GM15510 (cell line): ENCODE measurements around the gene HNRNPF.

Experiments
- POLR2A ChIP-seq: IDR thresholded peaks from 3 replicates; pipeline ENCODE4 v1.6.1; 2011; ENCODE audit warnings: borderline replicate concordance; ENCODE audit not compliant: insufficient read length; ENCODE audit errors: extremely low read depth

Gene HNRNPF

DNA sequence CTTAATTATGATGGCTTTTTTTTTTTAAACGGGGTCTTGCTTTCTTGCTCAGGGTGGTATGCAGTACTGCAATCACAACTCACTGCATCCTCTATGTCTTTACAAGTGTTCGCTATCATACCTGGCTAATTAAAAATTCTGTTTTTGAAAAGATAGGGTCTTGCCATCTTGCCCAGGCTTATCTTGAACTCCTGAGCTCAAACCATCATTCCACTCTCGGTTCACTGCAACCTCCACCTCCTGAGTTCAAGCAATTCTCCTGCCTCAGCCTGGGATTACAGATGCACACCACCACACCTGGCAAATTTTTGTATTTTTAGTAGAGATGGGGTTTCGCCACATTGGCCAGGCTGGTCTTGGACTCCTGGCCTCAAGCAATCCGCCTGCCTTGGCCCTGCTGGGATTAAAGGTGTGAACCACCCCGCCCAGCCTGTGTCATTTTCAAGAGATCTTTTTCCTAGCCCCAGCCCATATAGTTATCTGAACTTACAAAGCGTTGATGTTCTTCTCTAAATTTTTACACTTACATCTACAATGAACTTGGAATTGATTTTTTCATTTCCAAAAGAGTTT, 6.0 kb downstream of the HNRNPF start:
- no peak for TF ChIP-seq POLR2A

DNA sequence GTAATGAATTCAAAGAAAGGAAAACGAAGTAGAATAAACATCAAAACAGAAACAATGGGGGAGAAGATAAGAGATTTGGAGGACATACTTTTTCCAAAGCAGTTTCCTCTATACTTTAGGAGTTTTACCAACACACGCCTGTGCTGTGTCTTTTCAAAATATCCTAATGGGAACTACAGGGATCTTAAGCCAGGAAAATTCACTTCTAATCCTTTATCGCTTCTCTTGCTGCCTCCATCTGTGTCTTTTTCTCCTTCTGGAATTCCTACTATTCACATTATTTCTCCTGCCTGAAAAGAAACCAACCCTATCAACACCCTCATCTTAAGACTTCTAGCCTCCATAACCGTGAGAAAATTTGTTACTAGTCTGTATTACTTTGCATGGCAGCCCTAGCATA, 6.8 kb downstream of the HNRNPF start:
- no peak for TF ChIP-seq POLR2A

DNA sequence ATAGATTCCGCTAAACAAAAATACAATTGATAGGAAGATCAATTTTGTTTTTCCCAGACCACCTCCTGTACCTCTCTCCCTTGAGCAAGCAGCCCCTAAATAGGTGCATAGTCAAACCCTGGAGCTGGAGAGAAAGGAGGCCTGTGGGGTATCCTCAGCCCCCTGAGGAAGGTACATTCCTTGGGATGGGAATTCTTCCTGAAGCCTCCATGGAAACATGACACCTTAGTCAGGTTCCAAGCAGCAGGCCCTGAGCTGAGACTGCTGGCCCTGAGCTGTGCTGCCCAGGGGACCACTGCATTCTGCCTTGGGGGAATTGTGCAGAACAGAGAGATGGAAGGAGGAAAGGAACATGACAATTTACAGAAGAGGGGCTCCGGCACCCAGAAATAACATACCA, 7.4 kb downstream of the HNRNPF start:
- no peak for TF ChIP-seq POLR2A

DNA sequence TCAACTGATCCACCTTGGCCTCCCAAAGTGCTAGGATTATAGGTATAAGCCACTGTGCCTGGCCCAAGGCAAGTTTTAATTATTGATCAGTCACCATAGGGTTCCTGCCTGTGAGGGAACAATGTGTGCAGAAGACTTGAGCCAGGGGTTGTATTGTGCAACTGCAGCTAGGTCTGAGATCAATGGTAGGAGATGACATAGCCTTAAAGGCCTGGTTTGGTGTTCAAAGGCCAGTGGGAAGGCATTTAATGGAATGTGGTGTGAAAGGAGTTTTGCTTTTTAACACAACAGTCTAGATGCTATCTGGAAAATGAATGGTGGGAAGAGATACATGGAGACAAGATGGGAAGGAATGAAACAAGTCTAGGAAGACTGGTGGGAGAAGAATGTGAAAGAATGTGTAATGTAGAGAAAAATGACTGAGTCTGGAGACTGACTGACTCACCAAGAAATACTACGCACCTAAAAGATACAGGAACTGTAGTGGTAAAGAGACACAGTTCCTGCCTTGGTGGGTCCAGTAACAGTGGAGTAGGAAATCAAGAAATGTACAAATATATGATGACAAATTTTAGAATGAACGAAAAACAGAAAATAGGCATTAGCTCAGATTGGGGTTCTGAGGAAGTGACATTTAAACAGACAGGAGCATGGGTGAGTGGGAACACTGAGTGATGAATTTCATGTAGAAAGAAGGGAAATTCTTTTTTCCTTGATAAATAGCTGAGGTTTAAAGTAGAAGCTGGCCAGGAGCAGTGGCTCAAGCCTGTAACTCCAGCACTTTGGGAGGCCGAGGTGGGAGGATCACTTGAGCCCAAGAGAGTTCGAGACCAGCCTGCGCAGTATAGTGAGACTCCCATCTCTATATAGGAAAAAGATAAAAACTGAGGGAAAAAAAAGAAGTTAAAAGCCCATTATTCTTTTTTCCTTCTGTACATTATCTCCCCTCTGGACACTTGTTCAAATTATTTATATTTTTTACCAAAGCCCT, 9.4 kb downstream of the HNRNPF start:
- TF ChIP-seq POLR2A, result no peak

DNA sequence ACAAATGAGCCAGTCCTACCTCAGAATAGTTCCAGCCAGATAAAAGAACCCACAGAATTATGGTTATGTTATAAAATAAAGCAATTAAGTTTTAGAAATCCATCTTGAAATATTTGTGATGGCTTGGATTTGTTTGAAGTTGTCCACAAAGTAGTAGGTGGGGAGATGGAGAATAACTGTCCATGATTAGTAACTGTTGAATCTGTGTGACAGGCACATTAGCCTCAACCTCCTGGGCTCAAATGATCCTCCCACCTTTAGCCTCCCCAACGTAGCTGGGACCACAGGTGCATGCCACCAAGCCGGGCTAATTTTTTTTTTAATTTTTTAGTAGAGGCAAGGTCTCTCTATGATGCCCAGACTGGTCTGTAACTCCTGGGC, 10.1 kb downstream of the HNRNPF start:
- TF ChIP-seq POLR2A, result no peak

DNA sequence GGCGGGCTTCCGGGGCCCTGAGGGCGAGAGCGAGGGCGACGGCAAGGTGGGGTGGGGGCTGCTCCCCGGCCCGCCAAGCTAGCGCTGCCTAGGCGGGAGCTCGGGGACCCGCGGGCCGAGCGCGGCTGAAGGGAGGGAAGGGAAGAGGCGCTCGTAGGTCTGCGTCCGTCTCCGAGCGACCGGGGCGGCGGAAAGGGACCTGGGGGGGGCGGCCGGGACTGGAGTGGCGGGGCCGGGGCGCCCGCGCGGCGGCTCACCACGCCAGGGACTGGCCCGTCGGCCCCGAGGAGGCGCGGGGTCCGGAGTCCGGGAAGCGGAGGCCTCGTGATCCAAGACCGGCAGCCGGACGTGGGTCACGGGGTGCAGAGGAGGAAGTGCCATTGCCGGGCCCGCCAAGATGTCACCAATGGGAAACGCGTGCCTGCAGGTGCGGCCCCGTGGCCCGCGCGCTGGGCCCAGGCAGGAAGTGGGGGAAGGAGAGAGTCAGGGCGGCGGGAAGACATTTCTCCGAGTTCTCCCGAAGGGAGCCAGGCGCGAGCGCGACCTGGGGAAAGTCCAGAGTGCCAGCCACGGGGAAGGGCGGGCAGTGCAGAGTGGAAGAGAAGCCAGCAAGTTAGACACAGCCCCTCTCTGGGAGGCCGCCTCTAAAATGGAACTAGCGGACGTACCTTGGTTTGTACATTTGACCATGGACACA, 11.9 kb downstream of the HNRNPF start:
- peak; percentile 67 for TF ChIP-seq POLR2A

DNA sequence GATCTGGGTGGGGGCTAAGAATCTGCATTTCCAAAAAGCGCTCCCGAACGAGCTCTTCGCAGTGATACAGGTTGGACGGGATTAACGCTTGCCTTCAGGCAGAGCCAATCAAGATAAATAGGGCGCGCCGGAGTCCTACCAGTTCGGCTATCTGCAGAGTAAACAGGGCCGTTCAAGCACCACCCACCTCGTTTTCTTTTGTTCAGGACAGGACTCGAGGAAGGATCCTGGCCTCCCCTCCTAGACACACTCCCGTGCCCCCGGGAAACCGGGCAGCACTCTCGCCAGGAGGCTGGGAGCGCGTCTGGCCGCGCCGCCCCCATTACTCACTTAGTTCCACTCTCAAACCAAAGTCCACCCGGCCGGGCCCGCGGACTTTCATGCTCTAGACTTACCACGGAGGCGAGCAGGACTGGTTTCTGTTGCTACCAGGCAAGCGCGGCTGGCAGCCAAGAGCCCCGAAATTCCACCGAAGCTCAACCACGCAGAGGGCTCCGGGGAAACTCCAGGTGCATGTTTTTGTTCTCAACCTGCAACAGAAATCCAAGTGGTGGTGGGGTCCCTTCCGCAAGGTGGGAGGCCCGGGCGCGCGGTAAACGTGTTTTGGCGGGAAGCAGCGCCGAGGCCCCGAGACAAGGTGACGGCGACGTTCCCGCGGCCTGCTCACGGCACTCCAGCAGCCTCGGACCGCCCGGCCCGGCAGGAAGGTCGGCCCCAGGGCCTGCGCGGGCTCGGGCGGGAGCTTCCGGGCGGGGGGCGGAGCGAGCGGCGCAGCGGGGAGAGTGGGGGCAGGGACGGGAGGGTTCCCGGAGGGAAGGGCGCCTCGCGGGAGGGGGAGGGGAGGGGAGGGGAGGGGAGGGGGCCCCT, 12.7 kb downstream of the HNRNPF start:
- TF ChIP-seq POLR2A, result no peak

DNA sequence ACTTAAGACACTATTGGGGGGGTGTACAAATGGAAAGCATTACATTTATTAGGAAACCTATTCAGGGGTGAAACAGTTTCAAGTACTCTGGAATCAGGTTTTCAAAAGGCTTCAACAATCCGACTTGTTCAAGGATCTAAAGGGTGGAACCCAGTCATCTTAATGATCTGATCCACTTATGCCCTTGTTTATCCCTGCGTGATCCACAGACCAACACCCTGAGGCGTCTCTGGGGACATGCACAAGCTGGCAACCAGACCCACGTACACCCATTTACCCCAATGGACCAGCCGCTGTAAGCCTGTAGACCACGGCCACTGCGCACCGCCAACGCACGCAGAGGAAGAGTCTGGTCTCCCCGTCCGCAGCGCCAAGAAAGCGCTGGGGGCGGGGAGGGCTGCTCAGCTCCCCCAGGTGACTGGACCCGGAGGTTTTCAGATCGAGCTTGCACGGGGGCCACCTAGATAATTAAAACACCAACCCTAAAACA, 13.4 kb downstream of the HNRNPF start:
- TF ChIP-seq POLR2A, result no peak

DNA sequence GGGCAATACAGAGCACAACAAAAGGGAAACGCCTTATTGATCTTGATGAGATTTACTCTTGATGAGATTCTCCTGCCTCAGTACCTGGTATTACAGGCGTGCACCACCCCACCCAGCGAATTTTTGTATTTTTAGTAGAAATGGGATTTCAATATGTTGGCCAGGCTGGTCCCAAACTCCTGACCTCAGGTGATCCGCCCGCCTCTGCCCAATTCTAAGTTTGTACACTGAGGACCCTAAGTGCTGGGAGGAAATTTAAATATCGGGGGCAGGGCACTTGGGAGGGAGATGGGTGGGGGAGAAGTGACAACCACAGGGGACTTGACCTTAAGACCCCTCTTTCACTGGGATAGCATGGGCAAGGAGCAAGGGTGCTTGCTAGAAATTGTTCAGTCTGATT, 14.1 kb downstream of the HNRNPF start:
- TF ChIP-seq POLR2A, result no peak

DNA sequence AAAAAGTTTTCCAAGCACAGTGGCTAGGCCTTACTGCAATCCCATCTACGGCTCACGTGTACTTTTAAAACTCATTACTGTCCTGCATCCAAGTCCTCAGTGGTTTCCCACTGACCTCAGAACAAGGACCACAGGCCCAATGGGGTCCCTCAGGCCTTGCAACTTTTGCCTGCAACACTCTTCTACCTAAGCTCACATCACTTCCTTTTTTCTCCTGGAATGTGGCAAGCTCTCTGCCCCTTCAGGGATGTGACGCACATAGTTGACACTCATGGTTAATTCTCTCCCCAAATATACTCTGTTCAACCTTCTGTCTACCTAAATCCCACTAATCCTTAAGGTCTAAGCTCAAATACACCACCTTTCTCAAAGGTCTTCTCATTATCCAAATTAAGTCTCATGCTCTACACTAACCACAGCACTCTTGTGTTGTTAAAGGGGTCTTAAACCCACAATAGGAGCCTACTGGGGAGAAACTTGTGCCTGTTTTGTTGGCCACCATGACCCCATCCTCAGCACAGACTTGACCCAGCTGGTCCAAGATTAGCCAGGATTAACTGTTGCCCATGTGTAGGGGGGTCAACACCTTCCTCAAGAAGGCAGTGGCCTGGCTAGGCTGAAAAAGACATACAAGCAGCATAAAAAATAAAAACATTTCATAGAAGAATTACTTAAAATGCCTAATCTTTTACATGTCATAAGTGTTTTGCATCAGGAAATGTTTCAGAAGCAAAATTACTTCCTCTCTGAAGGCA, 15.2 kb downstream of the HNRNPF start:
- no peak for TF ChIP-seq POLR2A

DNA sequence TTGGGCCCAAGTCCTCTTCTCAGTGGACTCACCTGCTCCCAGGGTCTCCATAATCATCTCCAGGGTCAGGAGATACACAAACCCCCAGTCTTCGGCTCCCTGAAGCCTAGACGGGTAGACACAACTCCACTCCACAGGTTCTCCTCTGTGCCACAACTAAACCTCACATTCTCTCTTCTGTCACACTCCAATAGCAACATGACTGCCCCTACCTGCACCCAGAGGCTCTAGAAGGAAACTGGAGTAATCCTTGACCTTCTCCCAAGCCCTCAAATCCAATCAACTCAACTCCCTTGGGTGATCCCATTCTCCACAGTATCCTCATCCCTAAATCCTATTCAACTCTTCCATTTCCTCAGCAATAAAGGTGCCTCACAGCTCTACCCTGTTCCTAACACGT, 16.2 kb downstream of the HNRNPF start:
- TF ChIP-seq POLR2A, result no peak

DNA sequence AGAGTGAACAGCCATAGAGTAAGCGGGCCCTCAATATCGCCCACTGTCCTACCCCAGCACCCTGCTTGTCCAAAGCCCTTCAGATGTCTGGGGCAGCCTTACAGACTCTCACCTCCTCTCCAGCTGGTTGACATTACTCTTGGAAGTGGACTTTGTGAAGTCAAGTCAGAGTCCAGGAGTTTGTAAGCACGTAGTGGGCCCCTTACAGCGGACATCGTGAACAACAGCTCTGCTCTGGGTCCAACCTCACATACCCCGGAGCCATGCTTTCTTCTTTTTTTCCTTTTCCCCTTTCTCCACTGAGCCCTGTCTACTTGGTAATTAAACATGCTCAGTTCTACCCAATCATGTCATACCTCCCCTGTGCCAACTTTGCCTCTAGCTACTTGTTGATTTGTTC, 17.5 kb downstream of the HNRNPF start:
- no peak for TF ChIP-seq POLR2A

DNA sequence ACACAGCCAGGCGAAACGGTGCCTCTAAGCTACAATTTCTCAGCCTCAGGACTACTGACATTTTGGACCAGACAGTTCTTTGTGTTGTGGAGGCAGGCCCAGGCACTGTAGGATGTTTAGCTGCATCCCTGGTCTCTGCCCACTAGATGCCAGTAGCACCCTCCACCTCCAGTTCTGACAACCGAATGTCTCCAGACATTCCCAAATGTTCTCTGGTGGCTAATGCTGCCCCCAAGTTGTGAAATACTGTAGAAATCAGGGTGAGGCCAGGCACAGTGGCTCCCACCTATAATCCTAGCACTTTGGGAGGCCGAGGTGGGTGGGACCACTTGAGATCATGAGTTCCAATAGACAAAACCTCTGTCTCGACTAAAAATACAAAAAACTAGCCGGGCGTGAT, 18.2 kb downstream of the HNRNPF start:
- TF ChIP-seq POLR2A, result no peak

DNA sequence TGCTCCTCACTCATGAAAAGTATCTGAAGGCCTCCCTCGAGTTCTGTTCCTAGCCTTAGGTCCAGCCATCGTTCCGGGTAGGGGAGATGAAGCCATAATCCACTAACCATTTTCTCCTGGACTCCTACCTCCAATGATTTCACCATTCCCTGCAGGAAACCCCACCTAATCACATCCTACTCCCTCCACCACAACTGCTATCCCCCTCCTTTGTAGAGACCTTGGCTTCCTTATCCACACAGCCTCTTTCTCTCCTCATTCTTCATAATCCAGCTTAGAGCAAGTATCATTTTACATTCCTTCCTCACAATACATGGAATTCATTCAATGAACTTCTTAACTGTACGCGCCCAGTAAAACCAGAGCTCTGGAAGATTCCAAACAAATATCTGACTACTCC, 18.7 kb downstream of the HNRNPF start:
- no peak for TF ChIP-seq POLR2A

DNA sequence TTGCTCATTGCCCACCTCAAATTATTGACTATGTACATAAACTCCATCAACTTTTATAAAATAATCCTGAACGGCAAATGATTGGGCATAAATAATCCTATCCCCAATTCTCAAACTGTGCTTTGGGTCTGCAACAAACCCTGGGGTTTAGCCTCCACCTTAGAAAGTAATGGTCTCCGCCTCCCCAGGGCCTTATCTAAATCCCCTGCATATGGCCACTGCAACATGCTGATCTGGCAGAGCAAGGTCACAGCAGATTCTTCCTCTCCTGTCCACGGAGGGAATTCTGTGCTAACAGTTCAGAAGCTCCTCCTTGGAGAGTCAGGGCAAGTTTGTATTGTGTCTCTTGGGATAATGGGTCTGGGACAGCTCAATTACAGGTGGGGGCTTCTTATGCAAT, 19.1 kb downstream of the HNRNPF start:
- no peak for TF ChIP-seq POLR2A

DNA sequence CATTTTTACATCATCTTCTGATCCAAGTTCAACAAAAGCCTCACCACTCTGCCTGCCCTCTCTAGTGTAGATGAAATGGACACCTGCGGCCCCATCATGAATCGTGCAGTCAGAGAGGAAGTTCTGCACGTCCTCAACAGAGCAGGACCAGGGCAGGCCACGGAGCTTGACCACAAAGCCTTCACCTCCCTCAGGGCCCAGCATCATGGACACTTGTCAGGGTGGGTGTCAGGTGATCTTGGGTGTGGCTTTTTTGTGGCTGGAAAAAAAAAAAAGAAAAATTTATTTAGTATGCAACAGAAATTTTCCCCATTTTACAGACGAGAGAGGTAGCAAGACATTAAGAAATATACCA, 21.3 kb downstream of the HNRNPF start:
- no peak for TF ChIP-seq POLR2A
